Measurements from ENCODE around the gene ZNF787.

DNA sequence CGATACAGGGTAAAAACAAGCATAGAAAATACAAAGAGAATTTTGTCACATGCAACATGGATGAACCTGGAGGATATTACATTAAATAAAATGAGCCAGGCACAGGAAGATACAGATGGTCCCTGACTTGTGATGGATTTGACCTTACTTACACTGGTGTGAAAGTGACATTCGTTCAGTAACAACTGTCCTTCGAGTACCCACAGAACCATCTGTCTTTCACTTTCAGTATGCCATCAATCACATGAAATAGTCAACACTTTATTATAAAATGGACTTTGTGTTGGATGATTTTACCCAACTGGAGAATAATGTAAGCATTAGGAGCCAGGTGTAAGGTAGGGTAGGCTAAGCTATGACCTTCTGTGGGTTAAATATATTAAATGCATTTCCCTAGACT lies 51.5 kb downstream of the ZNF787 start:
- TF ChIP-seq HNF4A (conservative IDR thresholded peaks at IDR 0.05) (no peak), RAD21 (IDR thresholded peaks at IDR 0.05) (no peak), REST (IDR thresholded peaks at IDR 0.05) (no peak), EGR1 (IDR thresholded peaks at IDR 0.05; ENCODE audit: low read depth in 2 of 2) (no peak), TAF1 (conservative IDR thresholded peaks at IDR 0.05) (no peak), MAX (IDR thresholded peaks at IDR 0.05) (no peak), HNF4G (IDR thresholded peaks at IDR 0.05) (no peak), RXRA (IDR thresholded peaks at IDR 0.05) (no peak), FOXA1 (IDR thresholded peaks at IDR 0.05) (no peak), GABPA (IDR thresholded peaks at IDR 0.05 in 1 of 2, conservative IDR thresholded peaks at IDR 0.05 in 1 of 2) (no peak), SP1 (IDR thresholded peaks at IDR 0.05) (no peak), NR2F2 (IDR thresholded peaks at IDR 0.05) (no peak), YY1 (IDR thresholded peaks at IDR 0.05) (no peak)
- TF ChIP-seq, protein P1, sequence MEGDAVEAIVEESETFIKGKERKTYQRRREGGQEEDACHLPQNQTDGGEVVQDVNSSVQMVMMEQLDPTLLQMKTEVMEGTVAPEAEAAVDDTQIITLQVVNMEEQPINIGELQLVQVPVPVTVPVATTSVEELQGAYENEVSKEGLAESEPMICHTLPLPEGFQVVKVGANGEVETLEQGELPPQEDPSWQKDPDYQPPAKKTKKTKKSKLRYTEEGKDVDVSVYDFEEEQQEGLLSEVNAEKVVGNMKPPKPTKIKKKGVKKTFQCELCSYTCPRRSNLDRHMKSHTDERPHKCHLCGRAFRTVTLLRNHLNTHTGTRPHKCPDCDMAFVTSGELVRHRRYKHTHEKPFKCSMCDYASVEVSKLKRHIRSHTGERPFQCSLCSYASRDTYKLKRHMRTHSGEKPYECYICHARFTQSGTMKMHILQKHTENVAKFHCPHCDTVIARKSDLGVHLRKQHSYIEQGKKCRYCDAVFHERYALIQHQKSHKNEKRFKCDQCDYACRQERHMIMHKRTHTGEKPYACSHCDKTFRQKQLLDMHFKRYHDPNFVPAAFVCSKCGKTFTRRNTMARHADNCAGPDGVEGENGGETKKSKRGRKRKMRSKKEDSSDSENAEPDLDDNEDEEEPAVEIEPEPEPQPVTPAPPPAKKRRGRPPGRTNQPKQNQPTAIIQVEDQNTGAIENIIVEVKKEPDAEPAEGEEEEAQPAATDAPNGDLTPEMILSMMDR (IDR thresholded peaks at IDR 0.05; ENCODE audit: low read depth, low read length, missing input control): no peak

Measured in liver (tissue), 3 donors.